NK-92 (cell line): Measurements from ENCODE around the gene KIF18A.
"Not testable (repeated sequence)": the region's sequence is repeated elsewhere in the genome, so short reads cannot be mapped to it uniquely, and the experiment has no call there.

ENCODE experiments used
- DNase-seq: peaks from one replicate; lab custom pipeline; 2025; ENCODE audit not compliant: unreplicated experiment; lab: John Stamatoyannopoulos, UW

KIF18A gene

DNA sequence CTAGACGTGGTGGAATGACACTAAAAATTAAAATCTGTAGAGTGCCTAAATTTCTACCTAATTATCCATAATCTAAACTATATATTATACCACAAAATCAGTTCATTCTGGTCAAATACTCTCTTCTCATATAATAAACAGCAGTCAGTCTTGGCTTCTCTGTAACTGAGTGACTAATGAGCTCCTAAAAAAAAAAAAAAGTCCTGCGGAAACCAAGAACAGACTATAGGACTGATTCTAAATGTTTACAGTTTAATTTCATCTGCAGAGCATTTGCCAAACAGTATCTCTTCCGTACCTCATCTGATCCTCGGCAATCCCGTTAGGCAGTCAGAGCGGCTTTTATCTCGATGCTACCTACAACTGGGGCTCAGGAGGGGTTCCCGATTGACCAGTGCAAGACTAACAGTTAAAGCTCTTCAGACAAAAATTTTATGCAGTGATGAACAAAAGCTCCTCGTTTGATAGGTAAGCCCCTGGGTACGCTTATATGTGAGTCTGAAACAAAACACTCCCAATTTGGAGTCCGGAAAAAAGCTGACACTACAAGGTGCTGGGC is 686 bp downstream of the KIF18A start:
- DNase-seq: no peak

DNA sequence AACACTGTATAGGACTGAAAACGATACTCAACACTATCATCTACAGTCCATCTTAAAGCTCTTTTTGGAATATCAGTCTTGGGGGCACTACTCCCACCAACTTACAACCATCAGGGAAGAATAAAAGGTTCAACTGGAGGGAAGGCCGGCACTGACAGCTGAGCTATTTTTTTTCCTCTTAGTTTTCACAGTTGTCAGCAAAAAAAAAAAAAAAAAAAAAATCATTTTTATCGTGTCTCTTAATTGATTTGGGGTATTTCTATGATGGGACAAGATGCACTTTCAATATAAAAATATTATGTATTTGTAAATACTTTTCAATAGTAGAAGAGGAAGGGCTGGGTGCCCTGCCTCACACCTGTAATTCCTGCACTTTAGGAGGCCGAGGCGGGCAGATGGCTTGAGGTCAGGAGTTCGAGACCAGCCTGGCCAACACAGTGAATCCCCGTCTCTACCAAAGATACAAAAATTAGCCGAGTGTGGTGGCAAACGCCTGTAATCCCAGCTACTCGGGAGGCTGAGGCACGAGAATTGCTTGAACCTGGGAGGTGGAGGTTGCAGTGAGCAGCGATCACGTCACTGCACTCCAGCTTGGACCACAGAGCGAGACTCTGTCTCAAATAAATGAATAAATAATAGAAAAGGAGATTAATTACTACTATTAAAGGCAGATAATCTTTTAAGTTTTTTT is 1.5 kb downstream of the KIF18A start:
- no peak for DNase-seq

DNA sequence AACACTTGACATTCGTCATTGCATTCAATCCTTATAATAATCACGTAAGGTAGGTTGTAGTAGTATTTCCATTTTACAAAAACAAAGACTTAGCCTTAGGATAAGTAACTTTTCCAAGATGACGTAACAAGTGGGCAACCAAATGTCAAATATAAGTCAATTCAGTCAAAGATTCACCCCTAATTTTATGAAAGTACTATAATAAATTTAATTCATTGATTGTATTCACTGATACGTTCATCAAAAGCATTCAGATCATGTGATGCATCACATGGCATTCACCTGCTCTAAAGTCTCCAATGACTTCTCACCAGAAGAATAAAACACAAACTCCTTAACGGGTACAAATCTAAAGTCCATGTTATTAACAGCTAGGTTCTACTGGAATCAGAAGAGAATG is 2.1 kb downstream of the KIF18A start:
- DNase-seq: no peak

DNA sequence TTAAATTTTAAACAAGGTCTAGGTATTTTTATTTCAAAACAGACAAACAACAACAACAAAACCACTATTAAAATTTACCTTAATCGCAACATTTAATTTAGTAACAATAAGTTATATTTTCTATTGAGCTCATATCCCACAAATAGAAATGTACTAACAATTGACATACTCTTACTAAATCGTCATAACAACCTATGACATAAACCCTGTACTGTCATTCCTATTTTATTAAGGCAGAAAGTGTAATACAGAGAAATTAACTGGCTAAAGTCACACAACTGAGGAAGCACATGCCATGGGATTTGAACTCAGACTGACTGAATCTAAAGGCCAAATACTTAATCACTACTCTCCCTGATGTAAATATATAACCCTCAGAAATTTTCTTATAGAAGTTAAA is 3.0 kb downstream of the KIF18A start:
- DNase-seq: no peak

DNA sequence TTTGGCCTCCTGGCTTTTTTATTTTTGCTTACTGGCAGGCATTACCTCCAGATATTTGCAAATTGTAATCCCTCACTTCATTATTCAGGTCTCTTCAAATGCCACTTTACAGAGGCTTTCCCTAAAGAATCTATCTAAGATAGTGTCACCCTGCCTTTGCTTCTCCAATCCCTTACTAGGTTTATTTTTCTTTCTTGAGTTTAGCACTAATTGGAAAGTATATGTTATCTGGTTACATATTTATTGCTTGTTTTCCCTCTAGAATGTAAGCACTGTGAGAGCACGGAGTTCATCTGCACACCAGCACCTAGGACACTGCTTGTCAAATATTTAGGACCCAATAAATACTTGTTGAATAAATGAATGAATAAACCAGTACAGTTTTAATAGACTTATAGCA is 3.5 kb downstream of the KIF18A start:
- DNase-seq: no peak

DNA sequence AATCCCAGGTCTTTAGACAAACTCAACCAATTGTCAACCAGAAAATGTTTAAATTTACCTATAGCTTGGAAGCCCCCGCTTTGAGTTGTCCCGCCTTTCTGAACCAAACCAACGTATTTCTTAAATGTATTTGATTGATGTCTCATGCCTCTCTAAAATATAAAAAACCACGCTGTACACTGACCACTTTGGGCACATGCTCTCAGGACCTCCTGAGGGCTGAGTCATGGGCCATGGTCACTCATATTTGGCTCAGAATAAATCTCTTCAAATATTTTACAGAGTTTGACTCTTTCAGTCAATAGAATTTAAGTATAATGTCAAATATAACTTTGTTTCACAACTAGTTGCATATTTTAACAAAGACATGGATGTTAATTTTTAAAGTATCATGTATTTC is 5.7 kb downstream of the KIF18A start:
- DNase-seq: not testable (repeated sequence)

DNA sequence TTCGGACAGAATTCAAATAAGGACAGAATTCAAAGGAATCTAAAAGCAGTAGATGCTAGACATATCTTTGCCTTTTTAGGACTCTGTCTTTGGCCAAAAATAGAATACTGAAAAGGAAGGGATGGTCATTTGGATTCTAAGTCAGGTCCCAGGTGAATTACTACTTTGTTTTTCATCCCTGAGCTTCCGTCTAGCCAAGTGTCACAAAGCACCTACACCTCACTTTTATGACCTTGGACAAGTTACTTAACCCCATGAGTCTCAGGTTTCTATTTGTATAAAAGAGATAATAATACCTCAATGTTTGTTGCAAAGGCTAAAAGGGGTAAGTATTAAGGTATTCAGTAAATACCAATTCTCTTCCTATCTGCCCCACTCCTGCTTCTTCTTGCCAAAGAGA is 7.3 kb downstream of the KIF18A start:
- DNase-seq: no peak

DNA sequence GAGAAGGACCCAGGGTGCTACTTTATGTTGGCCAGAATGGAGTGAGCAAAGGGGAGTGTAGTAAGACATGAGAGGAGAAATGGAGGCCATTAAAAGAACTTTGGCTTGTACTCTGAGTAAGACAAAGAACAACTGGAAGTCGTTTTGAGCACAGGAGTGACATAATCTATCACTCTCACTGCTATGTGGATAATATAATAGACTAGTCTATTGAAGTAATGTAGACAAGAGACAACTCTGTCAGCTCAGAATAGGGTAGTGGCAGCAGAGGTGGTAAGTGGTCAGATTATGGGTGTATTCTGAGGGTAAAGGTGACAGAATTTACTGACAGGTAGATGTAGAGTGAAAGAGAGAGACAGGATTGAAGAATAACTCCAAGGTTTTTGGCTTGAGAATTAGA is 8.2 kb downstream of the KIF18A start:
- no peak for DNase-seq

DNA sequence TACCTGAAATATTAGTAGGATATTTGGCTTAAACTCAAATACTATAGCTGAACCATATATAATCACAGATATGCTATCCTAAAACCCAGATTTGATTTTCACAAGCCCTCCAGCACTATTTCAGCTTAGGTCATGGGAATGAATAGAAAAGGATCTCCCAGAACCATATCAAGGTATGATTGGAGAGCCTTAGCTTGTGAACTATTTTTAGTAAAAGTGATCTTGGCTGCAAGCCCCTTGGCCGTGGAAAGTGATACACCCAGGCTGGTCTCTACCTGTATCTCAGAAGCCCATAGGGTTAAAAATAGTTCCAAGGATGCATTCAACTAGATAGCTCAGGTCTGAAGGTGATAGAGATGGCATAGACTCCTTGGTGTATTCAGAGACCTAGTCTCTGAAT is 9.7 kb downstream of the KIF18A start:
- DNase-seq: no peak

DNA sequence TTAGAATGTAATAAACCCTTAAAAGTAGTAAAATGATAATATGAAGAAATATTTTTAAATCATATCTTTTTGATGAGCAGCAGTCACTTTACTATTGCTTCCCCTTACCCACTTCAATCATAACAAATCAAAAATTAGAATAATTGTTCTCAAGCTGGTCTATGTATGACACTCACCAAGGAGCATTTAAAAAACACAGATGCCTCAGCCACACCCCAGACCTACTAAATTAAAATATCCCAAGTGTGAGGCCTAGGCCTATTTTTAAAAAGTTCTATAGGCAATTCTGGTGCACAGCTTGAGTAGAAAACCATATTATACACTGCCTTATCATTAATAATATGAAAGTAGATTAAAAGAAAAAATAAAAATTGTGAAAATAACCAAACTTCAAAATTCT is 15.2 kb downstream of the KIF18A start:
- no peak for DNase-seq

DNA sequence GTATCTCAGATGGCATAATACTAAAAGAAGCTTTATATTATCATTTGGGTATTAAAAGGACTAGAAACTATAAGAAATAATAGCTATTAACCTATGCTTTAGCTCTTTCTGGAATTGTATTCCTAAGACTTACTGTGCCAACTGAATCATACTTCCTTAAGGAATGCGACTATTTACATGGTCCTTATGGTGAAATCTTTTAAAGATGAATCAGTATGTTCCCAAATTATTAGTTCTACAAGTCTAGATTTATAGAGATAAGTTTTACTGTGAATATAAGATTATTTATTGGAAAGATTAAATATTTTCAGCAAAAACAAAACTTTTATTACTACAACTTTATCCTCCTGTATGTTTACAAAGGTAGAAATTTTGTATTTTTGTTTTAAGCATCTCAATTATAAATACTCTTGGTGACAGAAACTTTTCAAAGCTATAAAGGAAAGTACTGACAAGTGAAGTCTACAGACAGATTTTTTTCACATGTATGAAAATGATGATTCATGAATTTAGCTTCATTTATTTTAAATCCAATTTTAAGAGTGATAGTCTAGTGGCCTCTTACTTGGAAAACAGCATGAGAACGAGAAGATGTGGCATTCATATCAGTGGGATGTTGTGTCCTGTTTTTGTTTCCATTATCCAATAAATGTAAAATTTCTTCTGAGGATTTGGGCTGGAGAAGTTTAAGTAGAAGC is 17.8 kb downstream of the KIF18A start:
- no peak for DNase-seq

DNA sequence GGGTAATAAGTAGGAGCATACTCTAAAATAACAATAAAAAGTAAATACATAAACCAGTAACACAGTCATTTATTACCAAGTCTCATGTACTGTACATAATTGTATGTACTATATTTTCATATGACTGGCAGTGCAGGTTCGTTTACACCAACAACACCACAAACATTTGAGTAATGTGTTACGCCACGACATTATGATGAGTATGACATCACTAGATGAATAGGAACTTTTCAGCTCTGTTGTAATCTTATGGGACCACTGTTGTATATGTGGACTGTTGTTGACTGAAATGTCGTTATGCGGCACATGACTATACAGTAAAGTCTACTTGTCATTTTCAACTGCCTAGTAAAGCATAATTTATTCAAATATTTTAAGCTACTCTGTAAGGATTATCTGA is 18.6 kb downstream of the KIF18A start:
- no peak for DNase-seq

DNA sequence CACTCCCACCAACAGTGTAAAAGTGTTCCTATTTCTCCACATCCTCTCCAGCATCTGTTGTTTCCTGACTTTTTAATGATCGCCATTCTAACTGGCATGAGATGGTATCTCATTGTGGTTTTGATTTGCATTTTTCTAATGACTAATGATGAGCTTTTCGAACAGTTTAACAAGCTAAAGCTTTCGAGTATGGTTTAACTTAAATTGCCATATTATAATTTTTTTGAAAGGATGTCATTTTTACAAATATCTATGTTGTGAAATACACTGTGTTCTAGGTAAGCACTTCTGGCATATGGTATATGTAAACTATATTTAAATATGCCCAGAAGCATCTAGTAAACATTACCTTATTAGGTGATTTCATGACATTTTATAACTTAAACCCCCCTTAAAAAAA is 20.3 kb downstream of the KIF18A start:
- not testable (repeated sequence) for DNase-seq

DNA sequence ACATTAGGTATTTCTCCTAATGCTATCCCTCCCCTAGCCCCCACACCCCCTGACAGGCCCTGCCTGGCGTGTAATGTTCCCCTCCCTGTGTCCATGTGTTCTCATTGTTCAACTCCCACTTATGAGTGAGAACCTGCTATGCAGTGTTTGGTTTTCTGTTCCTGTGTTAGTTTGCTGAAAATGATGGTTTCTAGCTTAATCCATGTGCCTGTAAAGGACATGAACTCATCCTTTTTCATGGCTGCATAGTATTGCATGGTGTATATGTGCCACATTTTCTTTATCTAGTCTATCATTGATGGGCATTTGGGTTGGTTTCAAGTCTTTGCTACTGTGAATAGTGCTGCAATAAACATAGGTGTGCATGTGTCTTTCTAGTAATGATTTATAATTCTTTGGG is 20.8 kb downstream of the KIF18A start:
- not testable (repeated sequence) for DNase-seq

DNA sequence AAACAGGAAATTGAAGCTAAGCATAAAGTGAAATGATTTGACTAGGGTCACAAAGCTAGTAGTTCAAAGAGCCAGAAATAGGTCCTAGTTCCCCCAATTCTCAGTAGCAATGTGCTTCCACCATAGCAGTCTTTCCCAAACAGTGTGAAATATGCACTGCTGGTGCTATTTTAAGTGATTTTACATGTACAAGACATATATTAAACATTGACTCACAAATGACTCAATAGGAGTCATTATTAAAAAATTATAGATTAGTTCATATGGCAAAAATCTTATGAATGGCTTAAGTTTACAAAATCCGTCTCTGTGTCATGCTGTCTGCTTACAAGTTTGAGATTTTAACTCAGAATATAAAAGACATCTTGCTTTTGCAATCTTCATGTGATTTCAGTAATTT is 21.4 kb downstream of the KIF18A start:
- no peak for DNase-seq

DNA sequence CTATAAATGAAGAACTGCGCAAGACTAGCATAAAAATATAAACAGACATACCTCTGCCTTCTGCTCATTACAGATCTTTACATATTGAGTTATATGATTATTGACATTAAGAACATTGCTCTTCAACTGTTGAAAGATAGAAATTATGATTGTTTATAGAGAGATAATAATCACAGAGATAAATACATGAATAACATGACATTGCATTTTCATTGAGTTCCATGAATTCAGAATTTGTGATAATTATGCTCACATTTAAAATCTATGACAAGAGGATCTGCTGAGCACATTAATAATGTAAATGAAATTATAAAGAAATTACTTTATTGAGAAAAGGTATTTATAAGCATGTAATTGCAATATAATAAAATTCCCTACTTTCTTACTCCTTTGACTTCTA is 24.8 kb downstream of the KIF18A start:
- DNase-seq: no peak

DNA sequence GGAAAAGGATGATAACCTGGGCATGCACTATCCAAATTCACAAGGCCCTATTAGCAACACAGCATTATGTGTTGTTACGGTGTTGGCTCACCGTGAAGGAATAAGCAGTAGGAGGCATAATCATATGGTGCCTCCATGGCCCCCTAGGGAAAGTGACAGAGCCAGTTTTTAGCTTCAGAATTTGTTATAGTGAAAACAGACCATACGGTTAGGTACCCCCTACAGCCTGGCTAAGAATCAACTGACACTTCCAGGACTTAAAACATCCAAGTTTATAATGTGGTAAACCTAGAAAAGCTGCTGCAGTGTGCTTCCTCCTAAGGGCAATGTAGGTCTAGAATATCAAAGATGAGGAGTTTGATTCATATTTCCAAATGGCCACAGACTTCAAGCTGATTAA is 30.4 kb downstream of the KIF18A start:
- no peak for DNase-seq

DNA sequence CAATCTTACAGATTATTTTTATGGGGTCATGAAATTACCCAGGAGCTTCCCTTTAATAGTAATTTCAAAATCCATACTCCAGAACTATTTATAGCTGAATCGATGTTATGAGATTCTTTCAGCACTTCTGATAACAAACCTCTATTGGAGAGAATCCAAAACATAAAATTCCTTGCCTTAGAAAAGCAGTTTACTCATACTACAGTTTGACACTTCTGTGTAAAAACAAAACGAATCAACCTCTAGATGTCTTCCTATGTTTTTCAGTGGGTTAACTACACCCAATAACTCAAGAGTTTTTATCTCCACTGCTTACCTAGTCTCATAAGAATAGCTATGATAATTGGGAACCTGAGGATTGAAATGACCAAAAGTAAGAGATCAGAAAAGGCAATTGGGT is 35.6 kb downstream of the KIF18A start:
- no peak for DNase-seq

DNA sequence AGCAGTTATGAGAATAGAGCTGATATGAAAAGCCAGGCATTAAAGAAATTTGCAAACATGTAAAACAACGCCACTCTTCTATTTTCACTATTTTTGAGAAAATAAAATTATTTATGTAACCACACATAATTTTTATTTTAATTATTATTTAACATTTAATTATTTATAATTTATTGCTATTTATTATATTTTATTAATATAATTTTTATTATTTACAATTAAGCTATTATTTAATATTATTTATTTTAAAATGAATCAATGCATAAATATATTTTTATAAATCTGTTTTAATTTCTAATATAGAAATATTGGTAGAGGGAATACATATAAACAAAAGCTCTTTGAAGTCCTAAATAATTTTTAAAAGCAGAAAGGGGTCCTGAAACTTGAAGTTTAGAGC is 36.7 kb downstream of the KIF18A start:
- DNase-seq: no peak

DNA sequence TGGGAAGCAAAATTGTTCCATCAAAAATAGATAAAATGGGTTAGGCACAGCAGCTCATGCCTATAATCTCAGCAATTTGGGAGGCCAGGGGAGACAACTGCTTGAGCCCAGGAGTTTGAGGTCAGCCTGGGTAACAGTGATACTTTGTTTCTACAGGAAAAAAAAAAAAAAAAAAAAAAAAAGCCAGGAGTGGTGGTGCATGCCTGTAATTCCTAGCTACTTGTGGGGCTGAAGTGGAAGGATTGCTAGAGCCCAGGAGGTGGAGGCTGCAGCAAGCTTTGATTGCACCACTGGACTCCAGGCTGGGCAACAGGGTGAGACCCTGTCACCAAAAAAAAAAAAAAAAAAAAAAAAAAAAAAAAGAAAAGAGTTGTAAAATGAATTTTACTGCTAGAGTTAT is 49.6 kb downstream of the KIF18A start:
- no peak for DNase-seq

DNA sequence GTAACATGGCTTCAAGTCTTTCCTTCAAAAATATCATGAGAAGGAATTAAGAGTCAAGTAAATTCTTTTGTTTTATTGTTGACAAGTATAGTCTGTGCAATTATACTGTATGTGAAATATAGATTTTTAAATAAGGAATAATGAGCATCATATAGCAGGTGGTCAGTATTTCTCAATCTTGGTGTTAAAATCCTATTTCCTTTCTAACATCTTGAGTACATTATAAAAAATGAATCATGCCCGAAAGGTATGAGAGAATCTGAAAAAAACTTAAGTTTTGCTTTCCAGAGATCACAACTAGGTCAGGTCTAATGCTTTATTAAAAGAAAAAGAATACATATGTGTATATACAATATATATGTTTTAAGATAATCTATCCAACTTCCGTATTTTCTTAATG is 53.1 kb downstream of the KIF18A start:
- no peak for DNase-seq

DNA sequence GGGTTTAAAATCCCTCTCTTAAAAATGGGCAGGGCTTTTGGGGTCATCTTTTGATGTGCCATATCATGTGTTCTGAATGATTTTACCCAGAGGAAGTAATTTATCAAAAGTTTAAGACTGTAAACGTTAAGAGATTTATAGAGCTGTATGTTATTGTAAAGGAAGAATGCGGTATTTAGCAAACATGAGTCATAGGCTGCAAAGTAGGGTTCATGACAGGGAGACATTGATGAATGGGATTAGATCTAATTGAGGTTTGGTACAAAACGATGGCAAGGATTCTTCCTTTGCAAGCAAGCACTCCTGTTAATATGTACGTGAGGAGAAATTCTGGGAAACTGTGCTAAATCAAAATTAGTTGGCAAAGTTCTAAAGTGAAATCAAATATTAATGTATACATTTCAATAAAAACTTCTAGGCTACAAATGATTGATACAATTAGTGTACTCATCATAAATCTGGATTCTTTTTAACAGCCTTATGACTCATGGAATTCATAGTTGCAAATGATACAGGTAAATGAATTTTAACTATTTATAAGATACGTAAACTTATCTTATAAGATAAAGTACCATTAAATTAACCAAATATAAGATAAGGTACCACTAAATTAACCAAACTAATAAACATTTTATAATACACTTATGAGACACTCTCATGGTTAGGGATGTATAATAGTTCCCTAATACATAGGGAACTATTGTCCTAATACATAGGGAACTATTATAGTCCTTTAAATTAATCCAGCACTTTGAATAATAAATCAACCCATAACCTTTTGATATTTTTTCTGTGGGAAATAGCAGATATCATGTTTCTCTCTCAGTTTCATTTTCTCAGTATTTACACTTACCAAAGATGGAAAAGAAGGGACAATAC is 58.4 kb downstream of the KIF18A start:
- no peak for DNase-seq
